Activated CD8-positive, alpha-beta T cell treated with anti-CD3 and anti-CD28 coated beads for 36 hours (primary cell): ENCODE results near the gene HOXA10. TPM values are rescaled to one million over a fixed set of nuclear protein-coding genes. Genes with fewer than 3 reads are reported as not detected.

Experiments
- ATAC-seq: fragments of 200-7000 bp; cut with Tn5 transposase; one replicate; pipeline ENCODE4 v1.10.0; 2021; ENCODE audit warnings: mild to moderate bottlenecking, moderate library complexity
- CTCF ChIA-PET: fragments of 350-600 bp; sonication (Branson Sonifier 250); formaldehyde crosslinking; loops from one replicate; lab custom pipeline; 2021; ENCODE audit warnings: antibody characterized with exemption; lab: Charles Lee
- POLR2A ChIA-PET: fragments of 350-600 bp; sonication (Branson Sonifier 250); formaldehyde crosslinking; loops from one replicate; lab custom pipeline; 2021; ENCODE audit warnings: antibody characterized with exemption; lab: Charles Lee
- DNase-seq: peaks from one replicate; pipeline ENCODE4 v3.0.0-alpha.2; 2020
- H3K27ac Mint-ChIP-seq: one replicate; pipeline ENCODE4 v1.8.0; 2021; ENCODE audit warnings: mild to moderate bottlenecking, mixed read lengths
- H3K27me3 Mint-ChIP-seq: one replicate; pipeline ENCODE4 v1.8.0; 2021; ENCODE audit warnings: mixed read lengths
- H3K36me3 Mint-ChIP-seq: one replicate; pipeline ENCODE4 v1.8.0; 2021; ENCODE audit warnings: low read depth, mixed read lengths
- H3K4me1 Mint-ChIP-seq: one replicate; pipeline ENCODE4 v1.8.0; 2021; ENCODE audit warnings: low read depth, mixed read lengths
- H3K4me3 Mint-ChIP-seq: one replicate; pipeline ENCODE4 v1.8.0; 2021; ENCODE audit warnings: mild to moderate bottlenecking, moderate library complexity, mixed read lengths
- H3K9me3 Mint-ChIP-seq: one replicate; pipeline ENCODE4 v1.8.0; 2021; ENCODE audit warnings: mixed read lengths
- intact Hi-C: fragments of 100-400 bp; cut with micrococcal nuclease; formaldehyde crosslinking; loops from one replicate; pipeline ENCODE4 v1.10.0; 2022
- total RNA-seq, 2 experiments: library from RNA; stranded (reverse); gene quantifications; one replicate each; pipeline ENCODE4 v1.2.3, GENCODE V29; 2021
- TF ChIP-seq, protein P1 (sequence below): fragments of 200-600 bp; IDR thresholded peaks from one replicate; pipeline ENCODE4 v1.8.0; 2022; ENCODE audit warnings: antibody characterized with exemption, mild to moderate bottlenecking

HOXA10 gene
- total RNA-seq, 2 experiments from 2014 or later = not detected

DNA sequence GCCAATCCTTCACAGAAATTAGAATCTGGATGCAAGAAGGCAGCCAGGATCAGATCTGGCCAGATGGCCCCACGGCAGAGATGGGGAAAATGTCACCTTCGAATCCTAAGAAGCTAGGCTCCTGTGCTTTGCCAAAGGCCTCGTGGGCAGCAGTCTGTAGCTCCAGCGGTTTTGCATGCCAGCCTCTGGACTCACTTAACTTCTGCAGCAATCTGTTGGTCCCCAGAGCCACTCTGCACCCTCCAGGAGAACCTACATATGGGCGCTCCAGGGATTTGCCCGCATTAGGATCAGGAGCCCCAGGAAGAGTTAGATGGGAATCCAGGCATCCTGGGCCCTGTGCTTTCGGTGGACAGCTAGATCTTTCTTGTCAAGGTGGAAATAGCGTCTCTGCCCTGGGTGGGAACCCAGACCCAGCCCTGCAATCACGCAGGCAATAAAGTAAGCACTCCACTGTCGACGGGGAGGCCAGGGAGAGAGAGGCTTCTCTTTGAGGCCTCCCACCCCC, 35.9 kb upstream of the HOXA10 start:
- TF ChIP-seq, protein P1, sequence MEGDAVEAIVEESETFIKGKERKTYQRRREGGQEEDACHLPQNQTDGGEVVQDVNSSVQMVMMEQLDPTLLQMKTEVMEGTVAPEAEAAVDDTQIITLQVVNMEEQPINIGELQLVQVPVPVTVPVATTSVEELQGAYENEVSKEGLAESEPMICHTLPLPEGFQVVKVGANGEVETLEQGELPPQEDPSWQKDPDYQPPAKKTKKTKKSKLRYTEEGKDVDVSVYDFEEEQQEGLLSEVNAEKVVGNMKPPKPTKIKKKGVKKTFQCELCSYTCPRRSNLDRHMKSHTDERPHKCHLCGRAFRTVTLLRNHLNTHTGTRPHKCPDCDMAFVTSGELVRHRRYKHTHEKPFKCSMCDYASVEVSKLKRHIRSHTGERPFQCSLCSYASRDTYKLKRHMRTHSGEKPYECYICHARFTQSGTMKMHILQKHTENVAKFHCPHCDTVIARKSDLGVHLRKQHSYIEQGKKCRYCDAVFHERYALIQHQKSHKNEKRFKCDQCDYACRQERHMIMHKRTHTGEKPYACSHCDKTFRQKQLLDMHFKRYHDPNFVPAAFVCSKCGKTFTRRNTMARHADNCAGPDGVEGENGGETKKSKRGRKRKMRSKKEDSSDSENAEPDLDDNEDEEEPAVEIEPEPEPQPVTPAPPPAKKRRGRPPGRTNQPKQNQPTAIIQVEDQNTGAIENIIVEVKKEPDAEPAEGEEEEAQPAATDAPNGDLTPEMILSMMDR = no peak
- no peak for ATAC-seq
- ChIA-PET CTCF (interaction anchor here (0.8 to 3.3 kb wide), 17 partner anchors 10 to 785 kb away, joined by 3 to 25 read pairs (median 5); partner anchors contain the start of genes HOXA11 and HOXA13), POLR2A (no interaction called here)
- peaks cover 90% of the 10 kb centered on the region for H3K27me3 Mint-ChIP-seq
- H3K4me3 Mint-ChIP-seq = no peak overlapping the region
- H3K36me3 Mint-ChIP-seq = no peaks in the 10 kb centered on the region
- intact Hi-C loops = loop anchor here (10.0 kb wide), 1 partner anchor 715 kb away; no protein-coding TSS in a partner anchor
- H3K27ac Mint-ChIP-seq = no peak overlapping the region
- H3K9me3 Mint-ChIP-seq = no peaks in the 10 kb centered on the region
- peaks cover 16% of the 10 kb centered on the region for H3K4me1 Mint-ChIP-seq
- DNase-seq = no peak

- DNase-seq = no peak
- Mint-ChIP-seq H3K27ac (no peak overlapping the region), H3K27me3 (peaks cover 90% of the 10 kb centered on the region), H3K36me3 (no peaks in the 10 kb centered on the region), H3K9me3 (no peaks in the 10 kb centered on the region), H3K4me1 (peaks cover 18% of the 10 kb centered on the region), H3K4me3 (no peak overlapping the region)
- intact Hi-C loops = loop anchor here (10.0 kb wide), 1 partner anchor 716 kb away; no protein-coding TSS in a partner anchor
- ChIA-PET POLR2A (no interaction called here), CTCF (interaction anchor here (0.9 to 3.3 kb wide), 10 partner anchors 9 to 368 kb away, joined by 3 to 25 read pairs (median 4); partner anchors contain the start of gene HOXA13)
- ATAC-seq = no peak
- TF ChIP-seq, protein P1 = no peak
Measured at GRCh38 chr7:27208998-27209397, 34.9 kb upstream of the HOXA10 start.

GRCh38 chr7:27207348-27207985, 33.3 kb upstream of the HOXA10 start:
- H3K4me3 Mint-ChIP-seq = no peak overlapping the region
- H3K4me1 Mint-ChIP-seq = peaks cover 20% of the 10 kb centered on the region
- H3K9me3 Mint-ChIP-seq = no peaks in the 10 kb centered on the region
- ChIA-PET POLR2A (no interaction called here), CTCF (interaction anchor here (0.7 to 2.4 kb wide), 4 partner anchors 9 to 35 kb away, joined by 3 to 12 read pairs (median 4); partner anchors contain the start of gene EVX1)
- peaks cover 92% of the 10 kb centered on the region for H3K27me3 Mint-ChIP-seq
- DNase-seq (no peak), ATAC-seq (no peak)
- no peaks in the 10 kb centered on the region for H3K36me3 Mint-ChIP-seq
- TF ChIP-seq, protein P1 = no peak
- intact Hi-C loops = loop anchor here (10.0 kb wide), 1 partner anchor 717 kb away; no protein-coding TSS in a partner anchor
- no peak overlapping the region for H3K27ac Mint-ChIP-seq

- no peak for ATAC-seq
- no peaks in the 10 kb centered on the region for H3K36me3 Mint-ChIP-seq
- TF ChIP-seq, protein P1 = no peak
- peaks cover 29% of the 10 kb centered on the region for H3K4me1 Mint-ChIP-seq
- ChIA-PET POLR2A (no interaction called here), CTCF (interaction anchor here (0.9 to 1.1 kb wide), 3 partner anchors 9 to 27 kb away, joined by 3 to 5 read pairs (median 4); no protein-coding TSS in a partner anchor)
- intact Hi-C loops = loop anchor here (2.0 to 10.0 kb wide), 2 partner anchors 37 to 719 kb away; partner anchors contain the start of gene EVX1
- no peak for DNase-seq
- no peaks in the 10 kb centered on the region for H3K9me3 Mint-ChIP-seq
- H3K27me3 Mint-ChIP-seq = peaks cover 93% of the 10 kb centered on the region
- no peak overlapping the region for H3K4me3 Mint-ChIP-seq
- no peak overlapping the region for H3K27ac Mint-ChIP-seq
Measured at GRCh38 chr7:27205325-27206280, 31.5 kb upstream of the HOXA10 start.
